ENCODE data around the gene KANSL1.
"Not testable (repeated sequence)": the region's sequence is repeated elsewhere in the genome, so short reads cannot be mapped to it uniquely, and the experiment has no call there.

GRCh38 chr17:46183383-46183782, 9.8 kb downstream of the KANSL1 start:
- not testable (repeated sequence) for TF ChIP-seq CTCF (IDR thresholded peaks at IDR 0.05; ENCODE audit: low read depth, low read length); POLR2A (IDR thresholded peaks at IDR 0.05; ENCODE audit: extremely low read depth, insufficient read length); MAX (IDR thresholded peaks at IDR 0.05; ENCODE audit: low read depth, low read length); MYC (IDR thresholded peaks at IDR 0.05; ENCODE audit: low read depth, low read length)

Data from NB4 (cell line).